GM04504 (cell line): ENCODE results near the gene RNU1-1.
"Not testable (repeated sequence)": the region's sequence is repeated elsewhere in the genome, so short reads cannot be mapped to it uniquely, and the experiment has no call there.

Experiments
- DNase-seq: peaks from one replicate; pipeline ENCODE4 v3.0.0-alpha.2; 2012; ENCODE audit warnings: low read depth

The RNU1-1 gene

DNA sequence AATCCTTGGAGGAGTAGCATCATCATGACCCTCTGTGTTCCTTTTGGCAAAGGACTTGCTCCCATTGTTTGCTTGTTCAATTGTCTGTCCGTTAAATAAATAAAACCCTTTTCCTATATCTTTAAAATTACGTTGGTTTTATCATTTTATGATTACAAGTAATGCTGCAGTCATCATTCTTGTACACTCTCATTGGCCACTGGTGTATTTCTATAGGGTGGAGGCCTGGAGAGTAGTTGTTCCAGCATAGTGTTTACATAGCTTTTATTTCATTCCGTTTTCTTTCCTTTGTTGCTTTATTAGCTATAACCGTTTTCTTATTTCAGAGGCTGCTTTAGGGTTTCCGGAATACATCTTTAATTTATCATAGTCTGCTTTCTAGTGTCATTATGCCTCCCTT, 7.6 kb upstream of the RNU1-1 start:
- DNase-seq = not testable (repeated sequence)

DNA sequence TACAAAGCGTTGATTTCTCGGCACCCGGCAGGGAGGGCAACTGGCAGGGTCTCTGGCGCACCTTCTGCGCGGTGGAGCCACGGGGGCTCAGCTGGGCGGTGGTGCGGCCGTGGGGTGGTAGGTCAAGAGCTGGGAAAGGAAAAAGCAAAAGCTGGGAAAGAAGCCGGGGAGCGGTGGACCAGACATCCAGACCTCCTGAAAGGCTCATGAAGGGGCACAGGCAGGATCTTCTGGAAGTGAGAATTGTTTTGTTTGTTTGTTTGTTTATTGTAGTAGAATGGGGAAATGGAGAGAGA, 7.2 kb upstream of the RNU1-1 start:
- no peak for DNase-seq

GRCh38 chr1:16520435-16521287, 6.6 kb upstream of the RNU1-1 start:
- DNase-seq = not testable (repeated sequence)

GRCh38 chr1:16519255-16519951, 5.3 kb upstream of the RNU1-1 start:
- not testable (repeated sequence) for DNase-seq

GRCh38 chr1:16518913-16519254, 4.8 kb upstream of the RNU1-1 start:
- not testable (repeated sequence) for DNase-seq

GRCh38 chr1:16516694-16517410, 2.8 kb upstream of the RNU1-1 start:
- DNase-seq = not testable (repeated sequence)

- peak; percentile 93 for DNase-seq
These were observed 526 bp downstream of the RNU1-1 start for GRCh38 chr1:16513412-16514106.

DNA sequence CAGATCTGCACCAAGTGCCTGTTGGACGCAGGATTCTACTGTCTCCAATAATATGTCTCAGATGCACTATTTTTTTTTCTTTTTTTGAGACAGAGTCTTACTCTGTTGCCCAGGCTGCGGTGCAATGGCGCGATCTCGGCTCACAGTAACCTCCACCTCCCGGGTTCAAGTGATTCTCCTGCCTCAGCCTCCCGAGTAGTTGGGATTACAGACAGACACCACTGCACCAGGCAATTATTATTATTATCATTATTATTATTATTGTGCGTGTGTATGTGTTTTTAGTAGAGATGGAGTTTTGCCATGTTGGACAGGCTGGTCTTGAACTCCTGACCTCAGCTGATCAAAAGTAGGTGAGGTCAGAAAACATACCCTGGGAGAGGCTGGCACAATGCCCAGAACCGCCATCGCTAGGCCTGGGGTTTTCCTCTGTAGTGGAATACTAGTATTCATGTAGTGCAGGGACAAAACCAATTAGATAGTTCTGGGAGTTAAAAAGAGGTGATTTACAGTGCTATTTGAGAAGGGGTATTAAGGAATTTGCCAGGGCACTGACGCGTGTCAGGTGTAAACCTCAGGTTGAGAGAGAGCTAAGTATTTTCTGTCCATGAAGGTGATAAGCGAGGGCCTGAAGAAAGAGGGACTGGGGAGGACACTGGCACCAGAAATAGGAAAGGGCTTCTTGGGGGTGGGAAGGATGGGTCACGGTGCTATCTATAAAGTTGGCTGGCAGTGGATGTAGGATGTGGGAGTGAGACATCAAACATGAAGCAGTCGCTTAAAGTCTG, 1.3 kb downstream of the RNU1-1 start:
- not testable (repeated sequence) for DNase-seq

DNA sequence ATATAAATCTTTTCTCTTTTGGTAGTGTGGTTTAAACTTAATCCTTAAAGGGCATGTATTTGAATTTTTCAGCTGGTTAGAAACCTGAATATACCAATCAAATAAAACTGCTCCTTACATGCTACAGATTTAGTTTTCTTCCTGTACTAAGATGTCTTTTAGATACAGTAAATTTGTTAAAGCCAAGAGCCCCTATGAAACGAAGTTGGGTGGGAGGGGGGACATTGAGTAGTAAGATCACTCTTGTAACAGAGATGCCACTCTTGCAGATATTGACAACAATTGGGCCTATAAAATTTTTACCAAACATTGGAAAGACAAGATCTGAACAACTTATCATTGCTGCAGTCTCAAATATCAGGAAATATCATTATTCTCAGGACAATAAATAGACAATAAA, 2.2 kb downstream of the RNU1-1 start:
- not testable (repeated sequence) for DNase-seq

DNA sequence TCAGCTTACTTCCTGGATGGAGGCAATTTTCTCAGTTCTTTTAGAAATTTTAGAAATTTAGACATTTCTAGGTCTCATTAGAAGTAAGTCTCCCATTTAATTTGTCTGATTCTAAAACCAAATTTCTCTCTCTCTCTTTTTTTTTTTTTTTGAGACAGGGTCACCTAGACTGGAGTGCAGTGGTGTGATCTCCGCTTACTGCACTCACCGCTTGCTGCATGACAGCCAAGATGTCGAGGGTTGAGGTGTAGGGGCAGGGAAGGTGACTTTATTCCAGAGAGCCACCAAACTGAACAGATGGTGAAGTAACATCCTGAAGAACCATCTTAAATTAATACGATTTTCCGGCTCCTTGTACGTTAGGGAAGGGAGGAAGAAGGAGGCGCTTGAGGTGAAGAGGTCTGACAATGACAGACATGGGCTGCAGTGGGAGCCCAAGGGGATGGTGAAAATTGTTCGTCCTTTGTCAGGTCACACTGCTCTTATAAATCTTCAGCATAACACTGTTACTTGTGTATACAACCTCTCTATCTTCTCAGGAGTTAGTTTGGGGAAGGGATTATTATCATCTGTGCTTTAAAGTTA, 5.1 kb downstream of the RNU1-1 start:
- not testable (repeated sequence) for DNase-seq

- not testable (repeated sequence) for DNase-seq
These were observed 7.5 kb downstream of the RNU1-1 start for GRCh38 chr1:16506364-16507136.

DNA sequence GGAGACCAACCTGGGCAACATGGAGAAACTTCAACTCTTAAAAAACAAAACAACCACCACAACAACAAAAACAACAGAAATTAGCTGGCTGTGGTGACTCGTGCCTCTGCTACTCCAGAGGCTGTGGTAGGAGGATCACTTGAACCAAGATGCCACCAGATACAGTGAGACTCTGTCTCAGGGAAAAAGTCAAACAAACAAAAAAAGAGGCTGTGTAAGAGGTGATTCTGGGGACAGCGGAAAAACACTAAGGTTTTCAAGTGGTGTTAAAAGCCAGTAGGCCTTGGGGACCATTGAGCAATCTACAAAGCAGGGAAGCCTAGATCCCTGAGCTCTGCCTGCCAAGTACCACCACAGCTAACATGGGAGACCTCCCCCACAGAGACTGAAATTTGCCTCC, 8.2 kb downstream of the RNU1-1 start:
- DNase-seq = not testable (repeated sequence)

- DNase-seq = no peak
These were observed 10.6 kb downstream of the RNU1-1 start for GRCh38 chr1:16503494-16503893.

DNA sequence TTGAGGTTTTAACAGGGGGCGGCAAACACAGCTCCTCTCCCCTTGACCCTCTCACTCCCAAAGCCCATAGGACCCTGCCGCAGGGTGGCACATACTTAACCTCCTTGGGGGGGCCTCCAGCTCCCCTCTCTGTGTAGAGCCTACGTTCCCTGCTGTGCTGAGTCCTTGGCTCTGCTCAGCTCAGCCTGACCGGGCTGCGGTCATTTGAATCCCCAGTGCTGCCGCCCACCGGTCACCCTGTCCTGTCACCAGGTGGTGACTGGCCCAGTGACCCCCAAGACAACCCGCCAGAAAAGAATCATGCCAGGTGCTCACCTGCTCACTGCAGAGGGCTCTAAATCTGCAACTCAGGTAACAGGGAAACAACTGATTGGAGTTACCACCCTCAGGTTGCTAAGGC, 12.6 kb downstream of the RNU1-1 start:
- DNase-seq = not testable (repeated sequence)

DNA sequence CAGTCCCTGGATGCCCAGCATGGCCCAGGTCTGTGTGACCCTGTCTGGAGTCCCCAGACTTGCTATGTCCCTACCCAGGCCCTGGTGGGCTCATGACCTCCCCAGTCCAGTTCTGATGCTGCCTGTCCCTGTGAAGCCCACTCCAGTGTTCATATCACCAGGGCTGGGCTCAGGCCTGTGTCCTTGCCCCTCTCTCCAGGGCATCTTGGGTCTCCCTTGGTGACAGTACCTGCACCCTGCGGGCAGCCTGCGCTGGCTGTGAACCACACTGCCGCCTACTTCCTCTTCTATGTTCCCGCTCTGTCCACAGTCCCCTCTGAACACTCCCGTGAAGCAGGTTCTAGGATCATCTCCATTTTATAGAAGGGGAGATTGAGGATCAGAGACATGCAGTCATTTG, 13.1 kb downstream of the RNU1-1 start:
- DNase-seq = not testable (repeated sequence)

DNA sequence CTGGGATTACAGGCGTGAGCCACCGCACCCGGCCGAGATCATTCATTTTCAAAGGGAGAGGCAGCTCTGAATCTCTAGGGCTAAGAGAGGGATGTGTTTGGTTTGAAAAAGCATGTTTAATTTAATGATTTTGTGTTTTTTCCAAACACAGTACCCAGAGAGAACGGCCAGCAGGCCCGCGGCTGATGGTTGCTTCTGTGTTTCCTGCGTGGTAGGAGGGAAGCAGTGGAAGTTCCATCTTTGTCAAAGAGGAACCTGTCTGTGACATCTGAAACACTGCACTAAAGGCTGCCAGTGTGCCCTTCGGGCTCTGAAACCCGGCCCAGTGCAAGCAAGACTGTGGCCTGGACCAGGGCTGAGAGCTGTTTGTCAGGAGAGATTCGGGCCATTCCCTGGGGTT, 13.6 kb downstream of the RNU1-1 start:
- DNase-seq = not testable (repeated sequence)

- DNase-seq = peak; percentile 62
These were observed 15.3 kb downstream of the RNU1-1 start for GRCh38 chr1:16498573-16499413.

DNA sequence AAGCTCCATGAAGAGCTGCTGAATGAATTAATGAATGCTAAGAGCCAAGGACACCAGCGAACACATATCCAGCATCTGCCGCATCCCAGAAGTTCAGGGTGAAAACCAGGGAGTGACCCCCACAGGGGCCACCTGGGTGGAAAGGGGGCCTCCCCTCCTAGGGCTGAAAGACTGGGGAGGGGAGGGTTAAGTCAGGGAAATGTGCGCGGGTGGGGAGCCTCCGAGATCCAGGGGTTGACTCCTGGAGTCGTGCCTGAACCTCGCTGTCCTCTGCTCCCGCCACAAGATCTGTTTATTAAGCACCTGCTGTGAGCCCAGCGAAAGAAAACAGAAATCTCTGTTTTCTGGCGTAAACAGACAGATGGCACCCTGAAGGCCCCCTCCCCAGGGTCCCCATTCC, 16.0 kb downstream of the RNU1-1 start:
- DNase-seq = not testable (repeated sequence)

DNA sequence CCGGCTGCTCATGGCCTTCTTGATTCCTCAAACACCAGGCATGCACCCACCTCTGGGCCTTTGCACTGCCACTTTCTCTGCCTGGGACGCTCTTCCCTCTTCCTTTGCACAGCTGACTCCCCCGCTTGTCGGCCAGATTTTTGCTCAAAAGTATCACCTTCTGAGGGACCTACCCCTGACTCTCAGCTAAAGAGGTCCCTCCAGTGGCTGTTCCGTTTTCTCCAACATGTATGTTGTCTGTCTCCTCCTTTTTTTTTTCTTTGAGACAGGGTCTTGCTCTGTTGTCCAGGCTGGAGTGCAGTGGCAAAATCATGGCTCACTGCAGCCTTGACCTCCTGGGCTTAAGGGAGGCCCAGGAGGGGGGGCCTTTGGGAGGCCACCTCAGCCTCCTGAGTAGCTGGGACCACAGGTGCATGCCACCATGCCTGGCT, 16.6 kb downstream of the RNU1-1 start:
- not testable (repeated sequence) for DNase-seq
